HL-60 (cell line): ENCODE measurements around the gene CES2.

Experiments
- GABPA ChIP-seq: IDR thresholded peaks from 2 replicates; pipeline ENCODE4 v1.6.1; 2012; ENCODE audit warnings: low read depth
- REST ChIP-seq: IDR thresholded peaks from 2 replicates; pipeline ENCODE4 v1.6.1; 2012; ENCODE audit warnings: low read depth; ENCODE audit not compliant: insufficient replicate concordance
- TF ChIP-seq, protein P1 (sequence below): IDR thresholded peaks from one replicate; pipeline ENCODE4 v1.5.1; 2011; ENCODE audit warnings: low read length, control low read depth, inconsistent platforms; ENCODE audit not compliant: insufficient read depth

- TF ChIP-seq, protein P1, sequence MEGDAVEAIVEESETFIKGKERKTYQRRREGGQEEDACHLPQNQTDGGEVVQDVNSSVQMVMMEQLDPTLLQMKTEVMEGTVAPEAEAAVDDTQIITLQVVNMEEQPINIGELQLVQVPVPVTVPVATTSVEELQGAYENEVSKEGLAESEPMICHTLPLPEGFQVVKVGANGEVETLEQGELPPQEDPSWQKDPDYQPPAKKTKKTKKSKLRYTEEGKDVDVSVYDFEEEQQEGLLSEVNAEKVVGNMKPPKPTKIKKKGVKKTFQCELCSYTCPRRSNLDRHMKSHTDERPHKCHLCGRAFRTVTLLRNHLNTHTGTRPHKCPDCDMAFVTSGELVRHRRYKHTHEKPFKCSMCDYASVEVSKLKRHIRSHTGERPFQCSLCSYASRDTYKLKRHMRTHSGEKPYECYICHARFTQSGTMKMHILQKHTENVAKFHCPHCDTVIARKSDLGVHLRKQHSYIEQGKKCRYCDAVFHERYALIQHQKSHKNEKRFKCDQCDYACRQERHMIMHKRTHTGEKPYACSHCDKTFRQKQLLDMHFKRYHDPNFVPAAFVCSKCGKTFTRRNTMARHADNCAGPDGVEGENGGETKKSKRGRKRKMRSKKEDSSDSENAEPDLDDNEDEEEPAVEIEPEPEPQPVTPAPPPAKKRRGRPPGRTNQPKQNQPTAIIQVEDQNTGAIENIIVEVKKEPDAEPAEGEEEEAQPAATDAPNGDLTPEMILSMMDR: no peak
- no peak for TF ChIP-seq REST
- TF ChIP-seq GABPA: no peak
Measured at GRCh38 chr16:66918803-66919568, 16.3 kb upstream of the CES2 start, which contains the start of gene CDH16.
